ENCODE results near the gene SPIRE1. TPM values are rescaled to one million over a fixed set of nuclear protein-coding genes. Genes with fewer than 3 reads are reported as not detected.
"Not testable (repeated sequence)": the region's sequence is repeated elsewhere in the genome, so short reads cannot be mapped to it uniquely, and the experiment has no call there.

SPIRE1 gene
- total RNA-seq, 1 donor from 2014 or later: 31.8 TPM

GRCh38 chr18:12647773-12648172 is 10.1 kb downstream of the SPIRE1 start:
- DNase-seq (ENCODE audit: low read depth, low spot score): no peak

GRCh38 chr18:12645751-12646203 is 12.1 kb downstream of the SPIRE1 start:
- no peak for DNase-seq (ENCODE audit: low read depth, low spot score)

- DNase-seq (ENCODE audit: low read depth, low spot score): no peak
Observed at GRCh38 chr18:12645254-12645653, 12.7 kb downstream of the SPIRE1 start.

- not testable (repeated sequence) for DNase-seq (ENCODE audit: low read depth, low spot score)
Observed at GRCh38 chr18:12643756-12644155, 14.2 kb downstream of the SPIRE1 start.

- DNase-seq (ENCODE audit: low read depth, low spot score): no peak
Observed at GRCh38 chr18:12640881-12641200, 17.1 kb downstream of the SPIRE1 start.

- DNase-seq (ENCODE audit: low read depth, low spot score): peak; percentile 68
Observed at GRCh38 chr18:12639990-12640880, 17.7 kb downstream of the SPIRE1 start.

GRCh38 chr18:12638644-12639124 is 19.2 kb downstream of the SPIRE1 start:
- no peak for DNase-seq (ENCODE audit: low read depth, low spot score)

- DNase-seq (ENCODE audit: low read depth, low spot score): no peak
Observed at GRCh38 chr18:12637901-12638643, 19.8 kb downstream of the SPIRE1 start.

- no peak for DNase-seq (ENCODE audit: low read depth, low spot score)
Observed at GRCh38 chr18:12637393-12637792, 20.5 kb downstream of the SPIRE1 start.

GRCh38 chr18:12631831-12632477 is 26.0 kb downstream of the SPIRE1 start:
- DNase-seq (ENCODE audit: low read depth, low spot score): no peak

GRCh38 chr18:12630136-12630535 is 27.8 kb downstream of the SPIRE1 start:
- DNase-seq (ENCODE audit: low read depth, low spot score): no peak

GRCh38 chr18:12628706-12629702 is 28.9 kb downstream of the SPIRE1 start:
- DNase-seq (ENCODE audit: low read depth, low spot score): no peak

- DNase-seq (ENCODE audit: low read depth, low spot score): not testable (repeated sequence)
Observed at GRCh38 chr18:12627199-12627598, 30.7 kb downstream of the SPIRE1 start.

- no peak for DNase-seq (ENCODE audit: low read depth, low spot score)
Observed at GRCh38 chr18:12625241-12625640, 32.7 kb downstream of the SPIRE1 start.

- DNase-seq (ENCODE audit: low read depth, low spot score): no peak
Observed at GRCh38 chr18:12621742-12622306, 36.1 kb downstream of the SPIRE1 start.

GRCh38 chr18:12615748-12616147 is 42.2 kb downstream of the SPIRE1 start:
- DNase-seq (ENCODE audit: low read depth, low spot score): no peak

GRCh38 chr18:12608301-12608700 is 49.6 kb downstream of the SPIRE1 start:
- no peak for DNase-seq (ENCODE audit: low read depth, low spot score)

GRCh38 chr18:12606592-12607315 is 51.2 kb downstream of the SPIRE1 start:
- DNase-seq (ENCODE audit: low read depth, low spot score): peak; percentile 60

- DNase-seq (ENCODE audit: low read depth, low spot score): no peak
Observed at GRCh38 chr18:12604445-12605007, 53.4 kb downstream of the SPIRE1 start.

All from pulmonary artery endothelial cell (primary cell).